Measurements from ENCODE around the gene TNS3.

DNA sequence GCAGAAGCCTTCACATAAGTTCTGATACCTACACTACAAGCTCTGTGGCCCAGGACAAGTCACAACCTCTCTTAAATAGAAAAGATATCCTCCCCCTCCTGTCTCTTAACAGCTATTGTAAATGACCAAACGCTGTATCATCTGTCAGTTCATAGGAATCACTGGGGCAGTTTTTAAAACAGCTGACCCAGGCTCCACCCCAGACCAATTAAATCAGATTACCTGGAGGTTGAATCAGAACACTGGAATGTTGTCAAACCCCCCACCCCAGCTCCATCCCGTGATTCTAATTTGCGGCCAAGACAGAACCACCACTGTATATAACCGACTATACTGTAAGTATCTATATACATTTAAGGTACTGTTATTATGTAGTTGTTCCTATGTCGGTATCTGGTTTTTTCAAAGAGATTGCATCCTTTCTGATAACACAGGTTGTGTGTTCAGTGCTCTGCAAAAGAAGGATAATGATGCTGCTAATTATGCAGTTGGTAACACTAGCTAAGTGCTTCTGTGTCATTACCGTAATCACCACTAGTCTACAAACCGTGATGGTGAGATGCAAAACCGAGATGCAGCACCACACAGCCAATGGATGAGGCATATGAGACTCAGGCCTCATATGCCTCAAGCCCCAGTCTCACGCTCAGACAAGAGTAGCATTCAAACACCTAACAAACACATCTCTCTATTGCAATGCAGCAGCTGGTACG is 47.4 kb downstream of the TNS3 start:
- TF ChIP-seq, protein P1, sequence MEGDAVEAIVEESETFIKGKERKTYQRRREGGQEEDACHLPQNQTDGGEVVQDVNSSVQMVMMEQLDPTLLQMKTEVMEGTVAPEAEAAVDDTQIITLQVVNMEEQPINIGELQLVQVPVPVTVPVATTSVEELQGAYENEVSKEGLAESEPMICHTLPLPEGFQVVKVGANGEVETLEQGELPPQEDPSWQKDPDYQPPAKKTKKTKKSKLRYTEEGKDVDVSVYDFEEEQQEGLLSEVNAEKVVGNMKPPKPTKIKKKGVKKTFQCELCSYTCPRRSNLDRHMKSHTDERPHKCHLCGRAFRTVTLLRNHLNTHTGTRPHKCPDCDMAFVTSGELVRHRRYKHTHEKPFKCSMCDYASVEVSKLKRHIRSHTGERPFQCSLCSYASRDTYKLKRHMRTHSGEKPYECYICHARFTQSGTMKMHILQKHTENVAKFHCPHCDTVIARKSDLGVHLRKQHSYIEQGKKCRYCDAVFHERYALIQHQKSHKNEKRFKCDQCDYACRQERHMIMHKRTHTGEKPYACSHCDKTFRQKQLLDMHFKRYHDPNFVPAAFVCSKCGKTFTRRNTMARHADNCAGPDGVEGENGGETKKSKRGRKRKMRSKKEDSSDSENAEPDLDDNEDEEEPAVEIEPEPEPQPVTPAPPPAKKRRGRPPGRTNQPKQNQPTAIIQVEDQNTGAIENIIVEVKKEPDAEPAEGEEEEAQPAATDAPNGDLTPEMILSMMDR (IDR thresholded peaks at IDR 0.05; ENCODE audit: low read depth, low read length), result no peak
- TF ChIP-seq POLR2A (IDR thresholded peaks at IDR 0.05; ENCODE audit: extremely low read depth, insufficient read length) (no peak), MYC (IDR thresholded peaks at IDR 0.05; ENCODE audit: low read depth, low read length) (no peak)
- TF ChIP-seq, protein P2, sequence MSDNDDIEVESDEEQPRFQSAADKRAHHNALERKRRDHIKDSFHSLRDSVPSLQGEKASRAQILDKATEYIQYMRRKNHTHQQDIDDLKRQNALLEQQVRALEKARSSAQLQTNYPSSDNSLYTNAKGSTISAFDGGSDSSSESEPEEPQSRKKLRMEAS (IDR thresholded peaks at IDR 0.05; ENCODE audit: low read depth, low read length), result no peak
